Parathyroid adenoma (tissue), 2 donors: ENCODE measurements around the gene DLX3.

Experiments used
- H2AFZ ChIP-seq: fragments of 300-600 bp; sonication (generic); one replicate; pipeline ENCODE4 v1.7.0; 2017; ENCODE audit warnings: antibody characterized with exemption, mild to moderate bottlenecking
- H3K27ac ChIP-seq: fragments of 300-600 bp; sonication (generic); one replicate; pipeline ENCODE4 v1.7.0; 2017
- H3K27me3 ChIP-seq: fragments of 300-600 bp; sonication (generic); one replicate; pipeline ENCODE4 v1.7.0; 2017; ENCODE audit warnings: low read length; ENCODE audit not compliant: control insufficient read depth, insufficient read depth
- H3K36me3 ChIP-seq: fragments of 300-600 bp; sonication (generic); one replicate; pipeline ENCODE4 v1.7.0; 2017; ENCODE audit warnings: low read length; ENCODE audit not compliant: control insufficient read depth, insufficient read depth
- H3K4me1 ChIP-seq: fragments of 300-600 bp; sonication (generic); one replicate; pipeline ENCODE4 v1.7.0; 2017; ENCODE audit warnings: control low read depth
- H3K4me2 ChIP-seq: fragments of 300-600 bp; sonication (generic); one replicate; pipeline ENCODE4 v1.7.0; 2017; ENCODE audit warnings: low read length
- H3K4me3 ChIP-seq: fragments of 300-600 bp; sonication (generic); one replicate; pipeline ENCODE4 v1.7.0; 2017; ENCODE audit warnings: low read depth, low read length
- H3K79me2 ChIP-seq: fragments of 300-600 bp; sonication (generic); one replicate; pipeline ENCODE4 v1.7.0; 2017; ENCODE audit warnings: control low read depth
- H3K9ac ChIP-seq: fragments of 300-600 bp; sonication (generic); one replicate; pipeline ENCODE4 v1.7.0; 2017; ENCODE audit warnings: mild to moderate bottlenecking
- H3K9me3 ChIP-seq: fragments of 300-600 bp; sonication (generic); one replicate; pipeline ENCODE4 v1.7.0; 2017; ENCODE audit warnings: low read length; ENCODE audit not compliant: control insufficient read depth
- CTCF ChIP-seq: fragments of 300-600 bp; sonication (generic); IDR thresholded peaks from one replicate; pipeline ENCODE4 v1.7.0; 2017; ENCODE audit warnings: antibody characterized with exemption, mild to moderate bottlenecking
- donor health status: primary hyperparathyroidism.

DLX3 gene

GRCh38 chr17:49986396-49987289, 8.4 kb downstream of the DLX3 start:
- Histone ChIP-seq H3K9me3 (no peaks in the 10 kb centered on the region), H3K4me2 (no peak overlapping the region), H3K79me2 (no peaks in the 10 kb centered on the region), H3K36me3 (no peaks in the 10 kb centered on the region), H3K27me3 (no peaks in the 10 kb centered on the region), H3K9ac (no peak overlapping the region), H3K27ac (no peak overlapping the region), H2AFZ (no peak overlapping the region), H3K4me1 (no peaks in the 10 kb centered on the region), H3K4me3 (no peak overlapping the region)
- TF ChIP-seq CTCF: no peak

DNA sequence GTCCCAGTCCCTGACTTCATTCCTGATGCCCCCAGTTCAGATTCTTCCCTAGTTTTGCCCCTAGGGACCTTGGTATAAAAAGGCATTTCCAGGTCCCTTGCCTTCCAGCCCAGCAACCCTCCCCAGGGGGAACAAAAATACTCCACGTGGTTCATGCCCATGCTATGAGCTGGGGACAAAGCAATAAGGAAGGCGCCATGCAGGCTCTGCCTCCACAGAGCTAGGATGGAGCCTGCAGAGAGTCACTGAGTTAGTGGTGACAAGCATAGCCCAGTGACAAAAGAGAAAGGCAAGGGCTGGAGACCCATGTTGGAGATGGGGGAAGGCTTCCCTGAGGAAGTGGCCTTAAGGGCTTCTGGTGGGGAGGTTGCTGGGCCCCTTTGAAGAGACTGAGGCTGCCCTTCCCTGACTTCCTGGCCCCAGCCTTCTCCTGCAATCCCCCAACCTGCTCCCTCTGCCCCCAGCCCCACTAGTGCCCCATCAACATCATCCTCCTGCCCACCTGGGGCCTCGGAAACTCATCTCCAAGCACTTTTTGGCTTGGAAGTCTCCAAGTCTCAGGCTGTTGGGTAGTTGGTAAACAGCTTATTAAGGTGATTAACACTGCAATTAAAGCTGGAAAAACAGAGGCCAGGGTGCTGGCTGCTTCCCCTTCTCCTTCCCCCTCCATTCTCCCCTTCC, 9.6 kb downstream of the DLX3 start:
- H3K4me2 ChIP-seq: no peak overlapping the region
- H3K36me3 ChIP-seq: no peaks in the 10 kb centered on the region
- no peak overlapping the region for H2AFZ ChIP-seq
- H3K9me3 ChIP-seq: no peaks in the 10 kb centered on the region
- H3K27ac ChIP-seq: no peak overlapping the region
- no peak for TF ChIP-seq CTCF
- no peak overlapping the region for H3K4me3 ChIP-seq
- no peaks in the 10 kb centered on the region for H3K4me1 ChIP-seq
- no peaks in the 10 kb centered on the region for H3K79me2 ChIP-seq
- H3K9ac ChIP-seq: no peak overlapping the region
- no peaks in the 10 kb centered on the region for H3K27me3 ChIP-seq

DNA sequence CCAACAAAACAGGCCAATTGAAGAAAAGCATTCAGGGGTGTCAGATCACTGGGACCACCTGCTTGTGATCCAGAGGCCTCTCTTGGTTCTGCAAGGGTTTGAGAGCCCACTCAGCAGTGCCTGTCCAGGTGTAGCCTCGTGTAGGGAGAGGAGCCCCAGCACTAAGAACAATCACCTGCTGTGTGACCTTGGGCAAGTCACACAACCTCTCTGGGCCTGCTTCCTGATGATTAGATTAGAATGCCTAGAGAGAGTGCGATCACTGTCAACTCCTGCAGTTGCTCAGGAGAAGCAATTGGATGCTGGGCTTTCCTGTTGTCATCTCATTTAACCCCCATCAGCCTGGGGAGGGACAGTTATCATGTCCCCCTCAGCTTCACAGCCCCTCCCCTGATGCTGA, 10.2 kb downstream of the DLX3 start:
- H3K9ac ChIP-seq: no peak overlapping the region
- no peaks in the 10 kb centered on the region for H3K36me3 ChIP-seq
- H3K27ac ChIP-seq: no peak overlapping the region
- TF ChIP-seq CTCF: no peak
- H3K9me3 ChIP-seq: no peaks in the 10 kb centered on the region
- H3K27me3 ChIP-seq: no peaks in the 10 kb centered on the region
- H3K4me1 ChIP-seq: no peaks in the 10 kb centered on the region
- no peaks in the 10 kb centered on the region for H3K79me2 ChIP-seq
- H2AFZ ChIP-seq: no peak overlapping the region
- no peak overlapping the region for H3K4me2 ChIP-seq
- H3K4me3 ChIP-seq: no peak overlapping the region

GRCh38 chr17:49984283-49984682, 10.7 kb downstream of the DLX3 start:
- no peaks in the 10 kb centered on the region for H3K27me3 ChIP-seq
- H3K79me2 ChIP-seq: no peaks in the 10 kb centered on the region
- H3K36me3 ChIP-seq: no peaks in the 10 kb centered on the region
- no peaks in the 10 kb centered on the region for H3K9me3 ChIP-seq
- no peak overlapping the region for H2AFZ ChIP-seq
- no peaks in the 10 kb centered on the region for H3K4me1 ChIP-seq
- no peak overlapping the region for H3K4me2 ChIP-seq
- no peak for TF ChIP-seq CTCF
- no peak overlapping the region for H3K4me3 ChIP-seq
- H3K9ac ChIP-seq: no peak overlapping the region
- no peak overlapping the region for H3K27ac ChIP-seq
